SK-N-SH (cell line): Measurements from ENCODE around the gene GOLGB1.

Experiments used
- CTCF ChIP-seq: fragments of 200-600 bp; sonication (generic); IDR thresholded peaks from 2 replicates; pipeline ENCODE4 v1.6.1; 2017; ENCODE audit warnings: antibody characterized with exemption, mild to moderate bottlenecking, moderate library complexity
- EP300 ChIP-seq, 2 experiments: IDR thresholded peaks; 2 replicates each; pipeline versions ENCODE4 v1.4.0 to v1.6.1; 2012; ENCODE audit warnings: borderline replicate concordance in 1 of 2, low read depth in 1 of 2, low read length in 1 of 2
- GATA2 ChIP-seq: sonication (generic); formaldehyde crosslinking; IDR thresholded peaks from 2 replicates; pipeline ENCODE4 v1.5.0; 2020; ENCODE audit warnings: mild to moderate bottlenecking, missing genetic modification reagents
- IRF3 ChIP-seq: fragments of 150-350 bp; IDR thresholded peaks from 2 replicates; pipeline ENCODE4 v1.6.1; 2016; ENCODE audit warnings: mild to moderate bottlenecking, low read depth, low read length
- POLR2AphosphoS5 ChIP-seq: IDR thresholded peaks from 2 replicates; pipeline ENCODE4 v1.6.1; 2012; ENCODE audit warnings: low read depth, low read length
- REST ChIP-seq: IDR thresholded peaks from 2 replicates; pipeline ENCODE4 v1.6.1; 2012; ENCODE audit warnings: mild to moderate bottlenecking, low read depth, low read length, moderate library complexity
- ZBTB33 ChIP-seq: IDR thresholded peaks from 2 replicates; pipeline ENCODE4 v1.4.0; 2012; ENCODE audit warnings: low read depth, borderline replicate concordance

GRCh38 chr3:121681792-121682191 lies 67.7 kb downstream of the GOLGB1 start:
- no peak for TF ChIP-seq EP300 (IDR thresholded peaks at IDR 0.05; ENCODE audit: borderline replicate concordance in 1 of 2, low read depth in 1 of 2, low read length in 1 of 2)
- no peak for TF ChIP-seq CTCF
- TF ChIP-seq IRF3 = no peak
- no peak for TF ChIP-seq POLR2AphosphoS5
- TF ChIP-seq ZBTB33 = no peak
- no peak for TF ChIP-seq GATA2 (CRISPR knock-in tag)
- no peak for TF ChIP-seq REST
